GM18519 (cell line): ENCODE measurements around the gene CNTN5.

Source experiments
- ATAC-seq: cut with Tn5 transposase; IDR thresholded peaks from one replicate; pipeline ENCODE4 v1.9.1; 2021; ENCODE audit warnings: mild to moderate bottlenecking, moderate library complexity; ENCODE audit not compliant: unreplicated experiment, low FRiP score

The CNTN5 gene

GRCh38 chr11:100354736-100355135 is 1334.0 kb downstream of the CNTN5 start:
- ATAC-seq, result no peak

- ATAC-seq, result no peak
Measured at GRCh38 chr11:100356035-100356434, 1335.3 kb downstream of the CNTN5 start.

DNA sequence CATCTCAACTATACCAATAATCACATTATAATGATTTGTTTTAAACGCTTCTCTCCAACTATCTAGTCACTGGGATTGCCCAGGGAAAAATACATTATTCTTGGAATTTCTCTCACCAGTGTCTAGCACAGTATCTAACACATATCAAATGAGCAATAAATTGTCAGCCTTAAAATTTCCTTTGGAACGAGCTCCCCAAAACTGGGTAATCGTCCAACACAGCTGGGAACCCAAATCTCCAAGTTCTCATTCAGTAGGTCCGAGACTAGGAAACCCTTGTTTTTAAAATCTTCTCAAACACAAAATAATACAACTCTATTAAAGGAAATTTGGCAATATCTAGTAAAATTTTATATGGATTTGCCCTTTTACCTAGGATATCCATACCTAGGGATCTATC is 1338.5 kb downstream of the CNTN5 start:
- no peak for ATAC-seq

DNA sequence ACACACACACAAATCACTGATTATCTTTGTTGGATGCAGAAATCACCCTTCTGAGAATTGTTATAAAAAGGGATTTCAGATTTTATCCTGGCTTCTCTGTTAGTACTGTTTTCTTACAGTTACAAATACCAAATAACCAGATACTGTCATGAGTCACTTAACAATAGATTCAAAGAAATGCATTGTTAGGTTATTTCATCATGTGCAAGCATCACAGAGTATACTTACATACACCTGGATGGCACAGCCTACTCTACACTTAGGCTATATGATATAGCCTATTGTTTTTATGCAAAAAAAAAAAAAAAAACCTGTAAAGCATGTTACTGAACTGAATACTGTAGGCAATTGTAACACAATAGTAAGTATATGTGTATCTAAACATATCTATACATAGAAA is 1347.1 kb downstream of the CNTN5 start:
- no peak for ATAC-seq

- ATAC-seq, result no peak
Measured at GRCh38 chr11:100383357-100383865, 1362.7 kb downstream of the CNTN5 start.

DNA sequence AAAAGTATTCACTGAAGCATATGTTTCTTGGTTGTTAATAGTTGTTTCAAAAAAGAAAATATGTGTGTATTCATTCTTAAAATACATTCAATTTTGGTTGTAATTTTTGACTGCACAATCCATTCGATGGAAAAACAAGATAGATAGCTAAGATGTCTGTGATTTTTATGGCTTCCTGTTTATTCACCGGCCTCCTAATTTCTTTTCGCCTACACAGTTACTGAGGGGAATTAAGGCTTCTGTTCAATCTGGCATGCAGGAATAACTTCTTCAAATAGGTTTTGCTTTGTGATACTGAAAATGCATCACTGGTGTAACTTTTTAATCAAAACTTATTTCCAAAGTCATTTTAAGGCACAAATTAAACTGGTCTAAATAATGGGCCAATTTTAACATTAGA is 1375.5 kb downstream of the CNTN5 start:
- ATAC-seq, result no peak

- no peak for ATAC-seq
Measured at GRCh38 chr11:100397401-100397800, 1376.7 kb downstream of the CNTN5 start.

DNA sequence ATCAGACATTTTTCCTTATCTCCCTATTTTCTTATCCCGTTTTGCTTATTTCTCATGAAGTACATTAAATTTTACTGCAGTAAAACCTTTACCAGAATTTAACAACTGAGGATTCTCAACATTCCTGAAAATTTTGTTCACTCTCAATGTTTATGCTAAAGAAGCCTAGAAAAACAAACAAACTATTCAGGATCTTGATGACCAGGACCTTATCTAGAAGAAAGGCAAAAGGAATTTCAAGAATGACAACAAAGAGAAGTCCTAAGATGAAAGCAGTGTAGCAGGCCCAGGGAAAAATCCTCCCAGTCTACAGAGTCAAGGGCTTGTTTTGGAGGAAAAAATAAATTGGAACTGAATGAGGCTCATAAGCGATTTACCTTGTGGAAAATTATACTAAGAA is 1383.1 kb downstream of the CNTN5 start:
- no peak for ATAC-seq

DNA sequence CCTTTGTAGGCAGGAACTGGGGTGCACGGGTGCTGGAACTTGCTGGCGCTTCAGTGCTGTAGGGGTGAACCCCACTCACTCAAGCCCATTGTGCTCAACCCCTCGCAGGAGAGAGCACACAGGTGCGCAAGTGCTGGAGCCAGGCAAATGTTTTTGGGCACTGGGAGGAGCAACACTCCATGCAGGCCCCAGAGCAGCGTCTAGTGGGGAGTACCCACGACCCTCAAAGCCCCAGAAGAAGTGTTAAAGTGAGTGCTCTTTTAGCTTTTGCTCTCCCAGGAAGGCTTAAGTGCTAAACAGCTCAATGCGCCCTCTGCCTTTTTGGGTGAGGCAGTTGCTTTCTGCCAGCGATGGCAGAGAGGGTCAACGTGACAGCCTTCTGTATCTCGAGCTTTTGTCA is 1384.2 kb downstream of the CNTN5 start:
- no peak for ATAC-seq
